22Rv1 (cell line): ENCODE results near the gene GNAL.

ENCODE experiments used
- ZFX ChIP-seq: fragments of 450-650 bp; IDR thresholded peaks from 2 replicates; pipeline ENCODE4 v1.6.1; 2017; ENCODE audit warnings: antibody characterized with exemption, borderline replicate concordance
- TF ChIP-seq, protein P1 (sequence below): fragments of 450-650 bp; IDR thresholded peaks from 2 replicates; pipeline ENCODE4 v1.5.1; 2017; ENCODE audit warnings: mild to moderate bottlenecking

DNA sequence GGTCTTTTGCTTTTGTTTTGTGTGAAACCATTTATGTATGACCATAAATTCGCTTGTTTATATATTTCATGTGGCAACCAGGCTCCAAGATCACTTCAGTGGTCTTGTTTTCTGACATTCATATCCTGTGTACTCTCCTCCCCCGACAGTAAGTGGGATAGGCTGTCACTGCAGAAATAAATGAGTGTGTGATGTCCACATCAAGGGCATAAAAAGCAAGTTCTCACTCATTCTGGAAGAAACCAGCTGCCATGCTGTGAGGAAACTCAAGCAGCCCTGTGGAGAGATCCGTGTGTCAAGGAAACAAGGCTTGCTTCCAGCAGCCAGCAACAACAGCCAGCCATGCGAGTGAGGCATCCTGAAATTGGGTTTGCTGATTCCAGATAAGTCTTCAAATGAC is 39.2 kb upstream of the GNAL start:
- TF ChIP-seq, protein P1, sequence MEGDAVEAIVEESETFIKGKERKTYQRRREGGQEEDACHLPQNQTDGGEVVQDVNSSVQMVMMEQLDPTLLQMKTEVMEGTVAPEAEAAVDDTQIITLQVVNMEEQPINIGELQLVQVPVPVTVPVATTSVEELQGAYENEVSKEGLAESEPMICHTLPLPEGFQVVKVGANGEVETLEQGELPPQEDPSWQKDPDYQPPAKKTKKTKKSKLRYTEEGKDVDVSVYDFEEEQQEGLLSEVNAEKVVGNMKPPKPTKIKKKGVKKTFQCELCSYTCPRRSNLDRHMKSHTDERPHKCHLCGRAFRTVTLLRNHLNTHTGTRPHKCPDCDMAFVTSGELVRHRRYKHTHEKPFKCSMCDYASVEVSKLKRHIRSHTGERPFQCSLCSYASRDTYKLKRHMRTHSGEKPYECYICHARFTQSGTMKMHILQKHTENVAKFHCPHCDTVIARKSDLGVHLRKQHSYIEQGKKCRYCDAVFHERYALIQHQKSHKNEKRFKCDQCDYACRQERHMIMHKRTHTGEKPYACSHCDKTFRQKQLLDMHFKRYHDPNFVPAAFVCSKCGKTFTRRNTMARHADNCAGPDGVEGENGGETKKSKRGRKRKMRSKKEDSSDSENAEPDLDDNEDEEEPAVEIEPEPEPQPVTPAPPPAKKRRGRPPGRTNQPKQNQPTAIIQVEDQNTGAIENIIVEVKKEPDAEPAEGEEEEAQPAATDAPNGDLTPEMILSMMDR: no peak
- TF ChIP-seq ZFX: no peak
